Measurements from ENCODE around the gene ZMIZ1. TPM values are rescaled to one million over a fixed set of nuclear protein-coding genes. Genes with fewer than 3 reads are reported as not detected.
"Not testable (repeated sequence)": the region's sequence is repeated elsewhere in the genome, so short reads cannot be mapped to it uniquely, and the experiment has no call there.

The ZMIZ1 gene
- polyA plus RNA-seq, 2 of the 4 experiments (the other 2 are of a cell fraction): 8.1 to 30.3 TPM

GRCh38 chr10:79029478-79030390 is 39.0 kb upstream of the ZMIZ1 start:
- ChIA-PET POLR2A (interaction anchor here (0.7 kb wide), 1 partner anchor 29 kb away, joined by 6 read pairs; no protein-coding TSS in a partner anchor), CTCF (no interaction called here)
- TF ChIP-seq MAFK (IDR thresholded peaks at IDR 0.05; ENCODE audit: partially characterized antibody): no peak
- no peak for TF ChIP-seq HOXB13 (CRISPR knock-in tag; IDR thresholded peaks at IDR 0.05; ENCODE audit: low read depth)
- no peak for TF ChIP-seq FOSB (CRISPR knock-in tag; IDR thresholded peaks at IDR 0.05)
- no peak for TF ChIP-seq BHLHE40 (IDR thresholded peaks at IDR 0.05; ENCODE audit: low read depth, low read length)
- DNase-seq (ENCODE audit: low read depth in 1 of 2, low spot score in 1 of 2): no peak
- Histone ChIP-seq H3K4me1 (no peaks in the 10 kb centered on the region), H3K27ac (no peak overlapping the region), H3K4me2 (no peak overlapping the region), H3K9me3 (no peaks in the 10 kb centered on the region), H3K4me3 (no peak overlapping the region)
- WGBS (ENCODE audit: missing lambda C conversion rate): 74% methylated on average over 12 of the region's 12 CpGs
- no peak for ATAC-seq
- no peak for FAIRE-seq

- DNase-seq (ENCODE audit: low read depth in 1 of 2, low spot score in 1 of 2) (no peak), ATAC-seq (no peak), FAIRE-seq (no peak)
- TF ChIP-seq RAD21 (conservative IDR thresholded peaks at IDR 0.05 in 1 of 2, IDR thresholded peaks at IDR 0.05 in 1 of 2): no peak
- no peak for TF ChIP-seq PBX3 (IDR thresholded peaks at IDR 0.05)
- no peak for TF ChIP-seq RCOR1 (IDR thresholded peaks at IDR 0.05; ENCODE audit: low read depth, low read length)
- TF ChIP-seq BHLHE40 (IDR thresholded peaks at IDR 0.05; ENCODE audit: low read depth, low read length): no peak
- TF ChIP-seq POLR2AphosphoS2 (conservative IDR thresholded peaks at IDR 0.05; ENCODE audit: low read length): no peak
- no peak for TF ChIP-seq KDM5A (IDR thresholded peaks at IDR 0.05)
- TF ChIP-seq ZC3H11A (IDR thresholded peaks at IDR 0.05): no peak
- TF ChIP-seq PHF8 (IDR thresholded peaks at IDR 0.05; ENCODE audit: borderline replicate concordance, low read depth): no peak
- TF ChIP-seq KDM1A (IDR thresholded peaks at IDR 0.05; ENCODE audit: low read depth): no peak
- TF ChIP-seq CBX2 (IDR thresholded peaks at IDR 0.05; ENCODE audit: borderline replicate concordance, low read depth): no peak
- Histone ChIP-seq H3K27ac (no peak overlapping the region), H3K4me1 (no peaks in the 10 kb centered on the region), H3K4me2 (no peak overlapping the region), H3K4me3 (no peak overlapping the region), H3K9me3 (no peaks in the 10 kb centered on the region)
- POLR2A ChIA-PET: no interaction called here
- CTCF ChIA-PET: interaction anchor here (0.9 kb wide), 1 partner anchor 983 kb away, joined by 3 read pairs; no protein-coding TSS in a partner anchor
- WGBS (ENCODE audit: missing lambda C conversion rate): 3% methylated on average over 1 of the region's 1 CpG
Measured at GRCh38 chr10:79030705-79031104, 38.1 kb upstream of the ZMIZ1 start.

GRCh38 chr10:79031723-79032122 is 37.0 kb upstream of the ZMIZ1 start:
- ChIA-PET POLR2A (no interaction called here), CTCF (interaction anchor here (0.6 to 1.2 kb wide), 3 partner anchors 9 to 985 kb away, joined by 3 read pairs; no protein-coding TSS in a partner anchor)
- no peak overlapping the region for H3K27ac ChIP-seq
- no peaks in the 10 kb centered on the region for H3K9me3 ChIP-seq
- FAIRE-seq (no peak), DNase-seq (ENCODE audit: low read depth in 1 of 2, low spot score in 1 of 2) (no peak), ATAC-seq (no peak)
- no peak overlapping the region for H3K4me2 ChIP-seq
- no peak overlapping the region for H3K4me3 ChIP-seq
- TF ChIP-seq TFCP2L1 (CRISPR knock-in tag; IDR thresholded peaks at IDR 0.05): no peak
- no peak for TF ChIP-seq PBX3 (IDR thresholded peaks at IDR 0.05)
- TF ChIP-seq HOXB13 (CRISPR knock-in tag; IDR thresholded peaks at IDR 0.05; ENCODE audit: low read depth): no peak
- no peak for TF ChIP-seq HOXA7 (CRISPR knock-in tag; IDR thresholded peaks at IDR 0.05)
- 91% methylated on average over 5 of the region's 5 CpGs for WGBS (ENCODE audit: missing lambda C conversion rate)
- no peaks in the 10 kb centered on the region for H3K4me1 ChIP-seq

- ChIA-PET CTCF (interaction anchor here (1.3 kb wide), 1 partner anchor 161 kb away, joined by 3 read pairs; no protein-coding TSS in a partner anchor), POLR2A (no interaction called here)
- H3K4me1 ChIP-seq: no peaks in the 10 kb centered on the region
- TF ChIP-seq GATA3 (IDR thresholded peaks at IDR 0.05; ENCODE audit: borderline replicate concordance): no peak
- TF ChIP-seq ZFP36 (IDR thresholded peaks at IDR 0.05; ENCODE audit: borderline replicate concordance, partially characterized antibody): no peak
- no peak for TF ChIP-seq PHF8 (IDR thresholded peaks at IDR 0.05; ENCODE audit: borderline replicate concordance, low read depth)
- no peak for TF ChIP-seq FOXS1 (CRISPR knock-in tag; IDR thresholded peaks at IDR 0.05)
- no peak for TF ChIP-seq RAD21 (conservative IDR thresholded peaks at IDR 0.05 in 1 of 2, IDR thresholded peaks at IDR 0.05 in 1 of 2)
- no peak for TF ChIP-seq RARB (CRISPR knock-in tag; IDR thresholded peaks at IDR 0.05)
- no peak overlapping the region for H3K4me3 ChIP-seq
- DNase-seq (ENCODE audit: low read depth in 1 of 2, low spot score in 1 of 2) (no peak), ATAC-seq (no peak), FAIRE-seq (no peak)
- 58% methylated on average over 9 of the region's 9 CpGs for WGBS (ENCODE audit: missing lambda C conversion rate)
- H3K27ac ChIP-seq: no peak overlapping the region
- no peaks in the 10 kb centered on the region for H3K9me3 ChIP-seq
- no peak overlapping the region for H3K4me2 ChIP-seq
Measured at GRCh38 chr10:79034271-79034876, 34.4 kb upstream of the ZMIZ1 start.

- POLR2A ChIA-PET; FAIRE-seq; H3K4me3 ChIP-seq; ATAC-seq; H3K4me2 ChIP-seq; DNase-seq (ENCODE audit: low read depth in 1 of 2, low spot score in 1 of 2); H3K4me1 ChIP-seq; H3K27ac ChIP-seq; H3K9me3 ChIP-seq: not testable (repeated sequence)
- WGBS (ENCODE audit: missing lambda C conversion rate): 60% methylated on average over 6 of the region's 6 CpGs
- CTCF ChIA-PET: interaction anchor here (0.7 to 2.2 kb wide), 3 partner anchors 8 to 160 kb away, joined by 3 to 6 read pairs (median 3); no protein-coding TSS in a partner anchor
Measured at GRCh38 chr10:79036416-79036815, 32.4 kb upstream of the ZMIZ1 start.
